Subcutaneous adipose tissue (tissue), 4 donors: ENCODE data around the gene SERPINB3. TPM values are rescaled to one million over a fixed set of nuclear protein-coding genes. Genes with fewer than 3 reads are reported as not detected.

Source experiments
- total RNA-seq, 4 donors: library from RNA; depleted of rRNA; stranded (reverse); fragments of >200 nt; gene quantifications; one replicate each; pipeline ENCODE4 v1.1.0, GENCODE V29; 2016
- TF ChIP-seq, protein P1 (sequence below): fragments of 450-650 bp; IDR thresholded peaks from one replicate; pipeline ENCODE4 v1.5.1; 2016; ENCODE audit warnings: low read depth, mild to moderate bottlenecking, control low read depth, antibody characterized with exemption, moderate library complexity

SERPINB3 gene
- total RNA-seq, 4 donors from 2014 or later = not detected

DNA sequence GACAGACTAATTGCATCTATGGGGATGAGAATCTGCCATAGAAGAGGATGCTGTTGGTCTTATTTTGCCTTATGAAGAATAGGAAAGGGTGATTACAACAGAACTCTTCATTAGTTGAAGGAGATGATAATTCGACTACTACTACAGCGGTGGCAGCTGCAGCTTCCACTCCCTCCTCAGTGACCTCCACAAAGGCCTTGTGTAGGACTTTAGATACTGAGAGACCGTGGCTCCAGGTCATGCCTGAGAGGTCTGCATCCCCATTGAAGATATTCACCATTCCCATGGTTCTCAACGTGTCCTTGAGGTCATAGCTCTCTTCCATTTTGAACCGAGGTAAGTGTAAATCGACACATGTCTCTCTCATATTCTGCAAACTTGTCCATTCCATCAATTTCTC, 24.0 kb downstream of the SERPINB3 start:
- TF ChIP-seq, protein P1, sequence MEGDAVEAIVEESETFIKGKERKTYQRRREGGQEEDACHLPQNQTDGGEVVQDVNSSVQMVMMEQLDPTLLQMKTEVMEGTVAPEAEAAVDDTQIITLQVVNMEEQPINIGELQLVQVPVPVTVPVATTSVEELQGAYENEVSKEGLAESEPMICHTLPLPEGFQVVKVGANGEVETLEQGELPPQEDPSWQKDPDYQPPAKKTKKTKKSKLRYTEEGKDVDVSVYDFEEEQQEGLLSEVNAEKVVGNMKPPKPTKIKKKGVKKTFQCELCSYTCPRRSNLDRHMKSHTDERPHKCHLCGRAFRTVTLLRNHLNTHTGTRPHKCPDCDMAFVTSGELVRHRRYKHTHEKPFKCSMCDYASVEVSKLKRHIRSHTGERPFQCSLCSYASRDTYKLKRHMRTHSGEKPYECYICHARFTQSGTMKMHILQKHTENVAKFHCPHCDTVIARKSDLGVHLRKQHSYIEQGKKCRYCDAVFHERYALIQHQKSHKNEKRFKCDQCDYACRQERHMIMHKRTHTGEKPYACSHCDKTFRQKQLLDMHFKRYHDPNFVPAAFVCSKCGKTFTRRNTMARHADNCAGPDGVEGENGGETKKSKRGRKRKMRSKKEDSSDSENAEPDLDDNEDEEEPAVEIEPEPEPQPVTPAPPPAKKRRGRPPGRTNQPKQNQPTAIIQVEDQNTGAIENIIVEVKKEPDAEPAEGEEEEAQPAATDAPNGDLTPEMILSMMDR = no peak

DNA sequence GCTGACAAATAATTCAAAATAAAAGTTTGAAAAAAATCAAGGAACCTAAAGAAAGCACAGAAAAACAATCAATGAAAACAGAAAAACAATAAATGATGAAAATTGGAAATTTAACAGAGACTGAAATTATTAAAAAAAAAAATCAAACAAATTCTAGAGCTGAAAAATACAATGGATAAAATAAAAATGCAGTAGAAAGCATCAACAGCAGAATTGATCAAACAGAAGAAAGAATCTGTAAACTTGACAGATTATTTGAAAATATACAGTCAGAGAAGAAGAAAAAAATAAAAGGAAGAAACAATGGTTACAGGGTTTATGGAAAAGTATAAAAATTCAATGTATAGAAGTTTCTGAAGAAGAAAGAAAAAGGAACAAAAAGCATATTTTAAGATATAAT, 33.9 kb downstream of the SERPINB3 start:
- TF ChIP-seq, protein P1 = no peak

DNA sequence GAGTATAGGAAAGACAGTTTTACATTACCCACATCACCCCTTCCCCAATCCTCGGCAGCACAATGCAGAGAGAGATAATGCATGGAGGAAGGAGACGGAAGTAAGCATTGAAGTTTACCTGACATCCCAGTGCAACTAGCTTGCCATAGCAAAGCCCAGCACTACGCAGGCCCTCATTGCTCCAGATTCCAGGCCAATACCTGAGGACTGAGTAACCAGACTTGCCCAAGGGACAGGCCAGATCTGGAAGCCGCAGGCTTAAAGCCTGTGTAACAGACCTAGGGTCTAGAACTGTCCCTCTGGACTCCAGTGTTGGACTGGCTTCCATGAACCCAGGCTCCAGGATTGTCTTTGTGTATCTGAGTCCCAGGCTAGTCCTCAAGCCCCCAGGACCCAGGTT, 35.3 kb downstream of the SERPINB3 start:
- TF ChIP-seq, protein P1 = no peak

DNA sequence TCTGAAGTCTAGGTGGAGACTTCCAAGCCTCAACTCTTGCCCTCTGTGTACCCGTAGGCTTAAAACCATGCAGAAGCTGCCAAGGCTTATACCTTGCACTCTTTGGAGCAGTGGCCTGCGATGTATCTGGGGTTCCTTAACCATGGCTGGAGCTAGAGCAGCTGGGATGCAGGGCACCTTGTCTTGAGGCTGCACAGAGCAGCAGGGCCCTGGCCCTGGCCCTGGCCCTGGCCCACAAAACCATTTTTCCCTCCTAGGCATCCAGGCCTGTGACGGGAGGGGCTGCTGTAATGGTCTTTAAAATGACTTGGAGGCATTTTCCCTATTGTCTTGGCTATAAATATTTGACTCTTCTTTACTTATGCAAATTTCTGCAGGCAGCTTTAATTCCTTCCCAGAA, 36.8 kb downstream of the SERPINB3 start:
- TF ChIP-seq, protein P1 = no peak

DNA sequence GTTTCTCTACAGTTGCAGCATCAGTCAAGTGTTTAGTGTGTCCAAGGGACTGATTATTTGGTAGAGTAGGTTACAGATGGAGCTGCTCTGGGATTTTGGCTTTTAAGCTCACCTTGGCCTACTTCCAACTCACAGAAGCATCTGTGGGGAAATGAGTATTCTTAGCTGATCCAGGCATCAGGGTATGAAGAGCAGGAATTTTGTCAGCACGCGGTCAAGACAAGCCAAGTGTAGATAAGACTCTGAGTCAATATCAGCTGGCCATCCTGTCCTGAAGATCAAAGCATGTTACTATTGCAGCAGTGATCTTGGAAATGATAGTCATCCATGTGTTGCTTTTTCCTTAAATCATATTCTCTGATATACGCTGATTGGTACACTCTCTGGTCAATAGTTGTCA, 42.0 kb downstream of the SERPINB3 start:
- TF ChIP-seq, protein P1 = no peak

DNA sequence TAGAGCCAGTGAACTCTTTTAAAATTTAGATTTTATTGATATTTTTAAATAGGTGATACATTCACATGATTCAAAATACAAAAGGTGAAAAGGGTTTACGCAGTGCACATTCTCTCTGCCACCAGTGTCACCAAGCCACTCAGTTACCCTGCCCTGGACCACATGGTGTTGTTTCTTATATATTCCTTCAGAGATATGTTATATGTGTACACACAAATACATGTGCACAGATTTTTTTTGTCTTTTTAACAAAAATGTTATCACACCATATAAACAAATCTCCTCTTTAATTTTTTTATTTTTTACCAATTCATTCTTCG, 43.8 kb downstream of the SERPINB3 start:
- TF ChIP-seq, protein P1 = no peak

GRCh38 chr18:63617049-63617914, 44.4 kb downstream of the SERPINB3 start:
- TF ChIP-seq, protein P1 = no peak
